Measurements from ENCODE around the gene TMEM63B. TPM values are rescaled to one million over a fixed set of nuclear protein-coding genes. Genes with fewer than 3 reads are reported as not detected.
A peak's percentile ranks its signal among the peaks of the same experiment; 100 is the strongest.
"Not testable (repeated sequence)": the region's sequence is repeated elsewhere in the genome, so short reads cannot be mapped to it uniquely, and the experiment has no call there.

TMEM63B gene
- total RNA-seq, 1 donor from 2014 or later, result 11.5 TPM

DNA sequence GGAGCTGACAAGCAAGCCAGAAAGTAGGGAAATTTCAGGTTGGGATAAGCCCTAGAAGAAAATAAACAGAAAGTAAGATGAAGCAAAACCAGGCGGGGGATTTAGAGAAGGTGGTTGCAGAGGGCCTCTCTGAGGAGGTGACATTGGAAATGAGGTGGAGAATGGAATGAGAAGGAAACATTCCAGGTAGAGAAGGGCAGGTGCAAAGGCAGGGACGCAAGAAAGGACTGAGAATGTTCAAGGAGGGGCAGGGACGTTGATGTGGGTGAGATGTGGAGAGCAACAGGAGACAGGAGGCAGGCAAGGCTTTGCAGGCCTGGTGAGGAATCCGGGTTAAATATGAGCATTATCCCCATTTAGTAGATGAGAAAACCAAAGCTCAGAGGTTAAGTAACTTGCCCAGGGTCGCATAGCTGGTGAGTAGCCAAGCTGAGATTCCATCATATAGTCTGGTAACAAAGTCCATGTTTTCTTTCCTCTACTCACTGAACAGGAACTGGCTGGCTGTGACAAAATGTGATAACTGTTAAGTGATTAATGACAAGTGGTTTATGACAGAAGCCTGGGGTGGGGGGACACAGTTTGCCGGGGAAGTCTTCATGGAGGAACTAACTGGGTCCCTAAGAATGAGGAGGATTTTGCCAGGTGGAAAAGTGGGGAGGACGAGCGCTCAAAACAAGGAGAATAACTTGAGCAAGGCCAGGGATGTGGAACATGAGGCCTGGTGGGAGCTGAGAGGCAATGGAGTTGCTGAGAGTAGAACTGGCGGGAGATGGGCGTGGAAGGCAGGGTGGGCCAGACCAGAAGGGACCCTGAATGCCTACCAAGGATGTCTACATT, 32.7 kb upstream of the TMEM63B start:
- H3K4me1 ChIP-seq (ENCODE audit: control insufficient read depth in 3 of 3, insufficient read depth in 3 of 3, low read length in 3 of 3), result peaks cover 0 to 28% (median 7%) of the 10 kb centered on the region in 3 donors

DNA sequence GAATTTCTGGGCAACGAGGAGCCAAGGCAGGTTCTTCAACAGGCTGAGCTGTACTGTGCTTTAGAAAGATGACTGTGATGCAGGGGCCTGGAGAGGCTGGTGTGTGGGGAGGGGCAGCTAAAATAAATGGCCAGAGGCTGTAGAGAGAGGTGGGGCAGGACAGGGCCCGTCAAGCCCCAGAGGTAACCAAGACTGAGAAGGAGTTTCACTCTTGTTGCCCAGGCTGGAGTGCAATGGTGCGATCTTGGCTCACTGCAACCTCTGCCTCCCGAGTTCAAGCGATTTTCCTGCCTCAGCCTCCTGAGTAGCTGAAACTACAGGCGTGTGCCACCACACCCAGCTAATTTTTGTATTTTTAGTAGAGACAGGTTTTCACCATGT, 32.1 kb upstream of the TMEM63B start:
- H3K9ac ChIP-seq (ENCODE audit: low read depth in 1 of 3, low read length in 3 of 3); H3K9me3 ChIP-seq (ENCODE audit: control insufficient read depth in 3 of 3, low read length in 3 of 3); H3K4me3 ChIP-seq (ENCODE audit: low read length in 3 of 3); H3K27ac ChIP-seq (ENCODE audit: low read depth, low read length); H3K27me3 ChIP-seq (ENCODE audit: control insufficient read depth in 3 of 3, insufficient read depth in 3 of 3, low read length in 3 of 3): not testable (repeated sequence)
- peaks cover under 1 to 28% (median 11%) of the 10 kb centered on the region in 3 donors for H3K4me1 ChIP-seq (ENCODE audit: control insufficient read depth in 3 of 3, insufficient read depth in 3 of 3, low read length in 3 of 3)
- peaks cover 6 to 15% (median 9%) of the 10 kb centered on the region in 3 donors for H3K36me3 ChIP-seq (ENCODE audit: control insufficient read depth in 3 of 3, insufficient read depth in 3 of 3, low read length in 3 of 3)

More for the DNA sequence above, 32.7 kb upstream of the TMEM63B start:
- peaks cover 2 to 13% (median 9%) of the 10 kb centered on the region in 3 donors for H3K36me3 ChIP-seq (ENCODE audit: control insufficient read depth in 3 of 3, insufficient read depth in 3 of 3, low read length in 3 of 3)
- H3K27ac ChIP-seq (ENCODE audit: low read depth, low read length), result no peak overlapping the region
- no peak overlapping the region for H3K4me3 ChIP-seq (ENCODE audit: low read length in 3 of 3)
- H3K27me3 ChIP-seq (ENCODE audit: control insufficient read depth in 3 of 3, insufficient read depth in 3 of 3, low read length in 3 of 3), result no peaks in the 10 kb centered on the region
- H3K9me3 ChIP-seq (ENCODE audit: control insufficient read depth in 3 of 3, low read length in 3 of 3), result no peaks in the 10 kb centered on the region
- H3K9ac ChIP-seq (ENCODE audit: low read depth in 1 of 3, low read length in 3 of 3), result no peak overlapping the region

DNA sequence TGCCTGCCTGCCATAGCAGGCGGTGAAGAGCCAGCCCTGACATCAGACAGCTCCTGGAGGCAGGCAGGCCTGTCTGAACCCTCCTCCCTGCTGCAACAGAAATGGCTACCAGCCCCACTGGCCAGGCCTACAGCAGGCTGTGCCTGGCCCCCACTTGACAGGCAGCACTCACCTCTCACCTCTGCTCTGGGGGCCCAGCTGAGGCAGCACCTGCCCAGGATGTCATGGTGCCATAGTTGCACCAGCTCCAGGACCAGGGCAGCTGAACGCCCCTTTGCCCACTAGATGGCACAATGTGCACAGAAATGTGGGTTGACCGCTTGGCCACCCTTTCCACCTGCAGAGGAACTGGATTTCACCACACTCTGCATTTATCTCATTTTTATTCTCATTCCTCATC, 30.7 kb upstream of the TMEM63B start:
- Histone ChIP-seq H3K9me3 (ENCODE audit: control insufficient read depth in 3 of 3, low read length in 3 of 3) (no peaks in the 10 kb centered on the region), H3K4me1 (ENCODE audit: control insufficient read depth in 3 of 3, insufficient read depth in 3 of 3, low read length in 3 of 3) (peaks cover 4 to 36% (median 21%) of the 10 kb centered on the region in 3 donors), H3K36me3 (ENCODE audit: control insufficient read depth in 3 of 3, insufficient read depth in 3 of 3, low read length in 3 of 3) (peaks cover 8 to 16% (median 9%) of the 10 kb centered on the region in 3 donors), H3K9ac (ENCODE audit: low read depth in 1 of 3, low read length in 3 of 3) (no peak overlapping the region), H3K27ac (ENCODE audit: low read depth, low read length) (no peak overlapping the region), H3K4me3 (ENCODE audit: low read length in 3 of 3) (no peak overlapping the region), H3K27me3 (ENCODE audit: control insufficient read depth in 3 of 3, insufficient read depth in 3 of 3, low read length in 3 of 3) (no peaks in the 10 kb centered on the region)

DNA sequence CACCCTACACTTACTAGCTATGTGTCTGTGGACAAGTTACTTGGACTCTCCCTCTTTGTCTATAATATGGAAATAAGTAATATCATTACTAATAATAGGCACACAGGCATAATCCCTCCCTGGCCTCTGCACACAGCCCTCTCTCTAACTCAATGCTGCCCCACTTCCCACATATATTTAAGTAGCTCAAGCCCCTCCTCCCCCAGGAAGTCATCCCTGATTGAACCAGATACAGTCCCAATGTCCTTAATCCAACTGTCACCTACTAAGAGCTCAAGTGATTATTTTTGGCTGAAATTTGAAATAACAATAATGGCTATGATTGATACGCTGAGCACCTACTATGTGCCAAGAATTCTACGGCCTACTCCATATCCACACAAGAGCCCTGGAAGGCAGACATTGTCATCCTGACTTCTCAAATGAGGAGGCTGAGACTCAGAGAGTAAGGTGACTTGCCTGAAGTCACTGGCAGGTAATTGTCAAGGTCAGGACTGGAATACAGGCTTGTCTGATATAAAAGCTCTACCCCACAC, 29.5 kb upstream of the TMEM63B start:
- Histone ChIP-seq H3K4me1 (ENCODE audit: control insufficient read depth in 3 of 3, insufficient read depth in 3 of 3, low read length in 3 of 3) (peaks cover 4 to 36% (median 29%) of the 10 kb centered on the region in 3 donors), H3K27me3 (ENCODE audit: control insufficient read depth in 3 of 3, insufficient read depth in 3 of 3, low read length in 3 of 3) (no peaks in the 10 kb centered on the region), H3K4me3 (ENCODE audit: low read length in 3 of 3) (no peak overlapping the region), H3K27ac (ENCODE audit: low read depth, low read length) (no peak overlapping the region), H3K9me3 (ENCODE audit: control insufficient read depth in 3 of 3, low read length in 3 of 3) (no peaks in the 10 kb centered on the region), H3K9ac (ENCODE audit: low read depth in 1 of 3, low read length in 3 of 3) (no peak overlapping the region), H3K36me3 (ENCODE audit: control insufficient read depth in 3 of 3, insufficient read depth in 3 of 3, low read length in 3 of 3) (peaks cover 8 to 16% (median 9%) of the 10 kb centered on the region in 3 donors)

DNA sequence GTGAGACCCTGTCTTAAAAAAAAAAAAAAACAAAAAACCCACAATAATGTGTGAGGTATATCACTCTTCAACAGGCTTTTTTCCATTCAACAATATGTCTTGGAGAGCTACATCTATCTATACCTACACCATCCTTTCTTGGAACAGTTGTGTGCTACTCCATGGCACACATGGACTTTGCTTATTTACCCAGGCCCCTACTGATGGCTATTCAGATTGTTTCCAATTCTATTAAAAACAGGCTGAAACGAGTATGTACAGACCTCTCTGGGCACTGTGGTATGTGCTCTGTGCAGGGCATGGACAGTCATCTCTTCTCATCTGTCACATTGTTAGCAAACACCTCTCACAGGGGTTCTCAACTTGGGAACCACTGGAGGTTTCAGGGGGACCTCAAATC, 28.2 kb upstream of the TMEM63B start:
- no peak overlapping the region for H3K9ac ChIP-seq (ENCODE audit: low read depth in 1 of 3, low read length in 3 of 3)
- no peak overlapping the region for H3K4me3 ChIP-seq (ENCODE audit: low read length in 3 of 3)
- no peak overlapping the region for H3K27ac ChIP-seq (ENCODE audit: low read depth, low read length)
- peaks cover 10 to 44% (median 37%) of the 10 kb centered on the region in 3 donors for H3K4me1 ChIP-seq (ENCODE audit: control insufficient read depth in 3 of 3, insufficient read depth in 3 of 3, low read length in 3 of 3)
- no peaks in the 10 kb centered on the region for H3K27me3 ChIP-seq (ENCODE audit: control insufficient read depth in 3 of 3, insufficient read depth in 3 of 3, low read length in 3 of 3)
- H3K9me3 ChIP-seq (ENCODE audit: control insufficient read depth in 3 of 3, low read length in 3 of 3), result no peaks in the 10 kb centered on the region
- H3K36me3 ChIP-seq (ENCODE audit: control insufficient read depth in 3 of 3, insufficient read depth in 3 of 3, low read length in 3 of 3), result peaks cover 10 to 16% (median 13%) of the 10 kb centered on the region in 3 donors

DNA sequence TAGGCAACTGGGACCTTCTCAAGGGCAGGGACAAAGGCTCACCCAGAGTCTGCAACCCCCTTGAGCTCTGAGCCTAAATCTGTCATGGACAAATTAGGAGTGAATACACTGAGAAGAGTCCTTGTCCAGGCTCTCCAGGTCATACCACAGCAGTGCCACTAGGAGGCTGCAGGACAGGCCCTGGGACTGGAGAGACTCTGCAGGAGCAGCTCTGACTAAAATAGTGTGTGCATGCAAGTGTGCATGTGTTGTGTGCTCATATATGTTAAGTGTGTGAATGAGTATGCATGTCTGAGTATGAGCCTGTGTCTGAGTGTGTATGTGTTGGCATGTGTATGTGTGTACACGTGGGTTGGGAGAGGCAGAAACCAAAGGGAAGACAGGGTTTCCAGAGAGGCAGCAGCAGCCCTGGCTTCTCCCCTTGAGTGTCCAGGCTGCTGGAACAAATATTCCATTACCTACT, 27.2 kb upstream of the TMEM63B start:
- Histone ChIP-seq H3K4me1 (ENCODE audit: control insufficient read depth in 3 of 3, insufficient read depth in 3 of 3, low read length in 3 of 3) (peaks cover 19 to 54% (median 47%) of the 10 kb centered on the region in 3 donors), H3K9ac (ENCODE audit: low read depth in 1 of 3, low read length in 3 of 3) (peak overlapping the region in 1 of 3 donors; percentile 68), H3K27ac (ENCODE audit: low read depth, low read length) (no peak overlapping the region), H3K9me3 (ENCODE audit: control insufficient read depth in 3 of 3, low read length in 3 of 3) (no peaks in the 10 kb centered on the region), H3K36me3 (ENCODE audit: control insufficient read depth in 3 of 3, insufficient read depth in 3 of 3, low read length in 3 of 3) (peaks cover 11 to 14% (median 14%) of the 10 kb centered on the region in 3 donors), H3K4me3 (ENCODE audit: low read length in 3 of 3) (no peak overlapping the region), H3K27me3 (ENCODE audit: control insufficient read depth in 3 of 3, insufficient read depth in 3 of 3, low read length in 3 of 3) (no peaks in the 10 kb centered on the region)

- Histone ChIP-seq H3K9me3 (ENCODE audit: control insufficient read depth in 3 of 3, low read length in 3 of 3) (no peaks in the 10 kb centered on the region), H3K27ac (ENCODE audit: low read depth, low read length) (no peak overlapping the region)
These were observed 25.5 kb upstream of the TMEM63B start for GRCh38 chr6:44101832-44102231.

DNA sequence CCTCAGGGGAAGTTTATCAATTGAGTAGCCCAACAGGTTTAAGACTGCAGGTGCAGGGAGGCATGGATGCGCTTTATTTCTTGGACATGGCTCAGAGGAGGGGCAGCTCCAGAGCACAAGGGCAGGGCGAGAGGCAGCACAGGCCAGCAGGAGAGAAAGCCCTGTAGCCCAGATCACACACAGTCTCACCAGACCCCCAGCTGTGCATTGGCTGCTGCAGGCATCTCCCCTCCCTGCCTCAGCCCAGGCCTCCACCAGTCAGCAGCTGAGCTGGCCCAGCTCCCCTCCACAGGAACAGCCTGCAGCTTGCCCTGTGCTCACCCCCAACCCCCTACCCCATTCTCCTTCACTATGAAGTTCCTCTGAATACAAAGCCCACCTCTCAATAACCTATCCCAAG, 24.8 kb upstream of the TMEM63B start:
- Histone ChIP-seq H3K9me3 (ENCODE audit: control insufficient read depth in 3 of 3, low read length in 3 of 3) (no peaks in the 10 kb centered on the region), H3K4me3 (ENCODE audit: low read length in 3 of 3) (no peak overlapping the region), H3K36me3 (ENCODE audit: control insufficient read depth in 3 of 3, insufficient read depth in 3 of 3, low read length in 3 of 3) (peaks cover 11 to 18% (median 12%) of the 10 kb centered on the region in 3 donors), H3K4me1 (ENCODE audit: control insufficient read depth in 3 of 3, insufficient read depth in 3 of 3, low read length in 3 of 3) (peaks cover 40 to 64% (median 62%) of the 10 kb centered on the region in 3 donors), H3K27me3 (ENCODE audit: control insufficient read depth in 3 of 3, insufficient read depth in 3 of 3, low read length in 3 of 3) (no peaks in the 10 kb centered on the region), H3K27ac (ENCODE audit: low read depth, low read length) (no peak overlapping the region), H3K9ac (ENCODE audit: low read depth in 1 of 3, low read length in 3 of 3) (no peak overlapping the region)

More at GRCh38 chr6:44101832-44102231, 25.5 kb upstream of the TMEM63B start:
- H3K4me3 ChIP-seq (ENCODE audit: low read length in 3 of 3), result no peak overlapping the region
- no peaks in the 10 kb centered on the region for H3K27me3 ChIP-seq (ENCODE audit: control insufficient read depth in 3 of 3, insufficient read depth in 3 of 3, low read length in 3 of 3)
- peaks cover 36 to 65% (median 61%) of the 10 kb centered on the region in 3 donors for H3K4me1 ChIP-seq (ENCODE audit: control insufficient read depth in 3 of 3, insufficient read depth in 3 of 3, low read length in 3 of 3)
- H3K9ac ChIP-seq (ENCODE audit: low read depth in 1 of 3, low read length in 3 of 3), result peak overlapping the region in 1 of 3 donors; percentile 28
- H3K36me3 ChIP-seq (ENCODE audit: control insufficient read depth in 3 of 3, insufficient read depth in 3 of 3, low read length in 3 of 3), result peaks cover 11 to 16% (median 12%) of the 10 kb centered on the region in 3 donors

GRCh38 chr6:44104481-44105021, 22.8 kb upstream of the TMEM63B start:
- Histone ChIP-seq H3K27ac (ENCODE audit: low read depth, low read length) (peak overlapping the region; percentile 95), H3K4me3 (ENCODE audit: low read length in 3 of 3) (peak overlapping the region; percentile 4 to 7 (median 6)), H3K27me3 (ENCODE audit: control insufficient read depth in 3 of 3, insufficient read depth in 3 of 3, low read length in 3 of 3) (no peaks in the 10 kb centered on the region), H3K36me3 (ENCODE audit: control insufficient read depth in 3 of 3, insufficient read depth in 3 of 3, low read length in 3 of 3) (peaks cover 11 to 18% (median 12%) of the 10 kb centered on the region in 3 donors), H3K9ac (ENCODE audit: low read depth in 1 of 3, low read length in 3 of 3) (peak overlapping the region in 2 of 3 donors; percentile 22 to 55), H3K4me1 (ENCODE audit: control insufficient read depth in 3 of 3, insufficient read depth in 3 of 3, low read length in 3 of 3) (peaks cover 51 to 81% (median 75%) of the 10 kb centered on the region in 3 donors), H3K9me3 (ENCODE audit: control insufficient read depth in 3 of 3, low read length in 3 of 3) (no peaks in the 10 kb centered on the region)

All from skeletal muscle tissue (tissue), 4 donors.